Activated CD8-positive, alpha-beta memory T cell treated with anti-CD3 and anti-CD28 coated beads, Interleukin-2, amount 50 U/mL, for 1 hour (primary cell): ENCODE measurements around the gene PPP1R15B.
A peak's percentile ranks its signal among the peaks of the same experiment; 100 is the strongest.

ENCODE experiments used
- DNase-seq: peaks from one replicate; pipeline ENCODE4 v3.0.0-alpha.2; 2020; ENCODE audit errors: extremely low read depth

PPP1R15B gene

DNA sequence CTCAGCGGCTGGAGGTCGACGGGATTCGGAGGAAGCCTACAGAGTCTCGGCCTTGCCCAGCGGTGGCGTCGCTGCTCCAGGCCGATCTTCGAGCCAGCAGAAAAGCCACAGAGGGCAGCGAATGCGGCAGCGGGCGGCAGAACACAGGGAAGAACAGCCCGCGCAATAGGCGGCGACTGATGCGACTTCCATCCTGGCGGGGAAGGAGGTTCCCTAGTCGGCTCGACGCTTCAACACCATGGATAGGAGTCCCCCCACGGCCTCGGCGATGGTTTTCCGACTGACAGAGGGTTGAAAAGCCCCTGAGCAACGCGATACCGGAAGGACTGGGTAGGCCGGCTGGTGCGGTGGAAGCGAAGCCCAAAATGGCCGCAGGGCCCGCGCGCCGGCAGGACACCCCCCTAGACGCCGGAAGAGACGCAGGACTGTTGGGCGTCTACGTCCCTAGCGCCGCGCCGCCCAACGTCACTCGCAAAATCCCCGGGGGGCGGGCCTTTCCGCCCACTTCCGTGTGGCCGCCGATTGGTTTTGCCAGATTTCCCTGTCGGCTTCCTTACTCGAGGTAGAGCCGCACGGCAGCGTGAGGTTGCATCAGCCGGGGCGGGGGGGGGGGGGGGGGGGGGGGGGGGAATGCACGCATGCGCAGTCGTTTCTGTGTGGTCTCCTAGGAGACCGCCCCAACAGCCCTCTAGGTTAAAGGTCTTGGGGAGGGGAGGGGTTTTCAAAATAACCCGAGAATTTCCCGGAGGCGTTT, at the start of gene PPP1R15B:
Gene PPP1R15B (minus strand): TSS at position 367 of the 754 bp plus-strand sequence. CDS start 406 bp downstream, outside the sequence.
- DNase-seq, result peak; percentile 93

GRCh38 chr1:204460346-204460745, 48.7 kb upstream of the PPP1R15B start:
- DNase-seq, result no peak

DNA sequence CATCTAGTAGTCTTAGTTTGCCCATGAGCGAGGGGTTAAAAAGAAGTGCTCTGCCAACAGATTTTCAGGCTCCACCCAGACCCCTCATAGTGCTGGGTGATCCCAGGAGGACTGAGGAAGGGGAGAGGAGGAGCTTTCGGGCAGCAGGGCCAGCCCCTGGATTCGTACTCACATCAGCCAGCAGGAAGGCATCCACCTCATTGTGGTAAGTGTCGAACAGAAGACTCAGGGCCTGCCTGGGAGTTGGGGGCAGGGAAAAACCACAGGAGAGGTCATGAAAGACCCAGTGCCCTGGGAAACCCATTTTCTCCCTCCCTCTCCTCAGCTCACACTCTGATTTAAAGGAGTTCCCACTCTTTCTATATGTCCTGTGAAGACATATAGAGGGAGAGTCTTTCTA, 48.1 kb upstream of the PPP1R15B start:
- DNase-seq, result no peak

DNA sequence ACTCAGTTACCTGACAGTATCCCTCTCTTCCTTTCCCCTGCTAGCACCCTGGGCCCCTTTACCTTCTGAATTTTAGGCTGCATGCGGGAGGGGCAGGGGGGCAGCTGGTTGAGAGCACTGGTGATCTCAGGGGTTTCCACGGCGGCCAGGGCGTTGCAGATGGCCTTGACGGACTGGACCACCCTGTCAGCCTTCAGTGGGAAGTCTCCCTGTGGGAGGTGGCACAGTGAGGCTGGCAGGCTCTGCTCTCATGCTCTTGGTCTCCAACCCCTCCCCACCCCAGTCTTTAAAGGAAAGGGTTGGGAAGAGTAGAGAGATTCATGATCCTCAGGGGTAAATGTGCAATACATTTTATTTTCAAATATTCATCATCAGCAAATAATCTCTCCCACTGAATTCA, 46.0 kb upstream of the PPP1R15B start:
- no peak for DNase-seq

DNA sequence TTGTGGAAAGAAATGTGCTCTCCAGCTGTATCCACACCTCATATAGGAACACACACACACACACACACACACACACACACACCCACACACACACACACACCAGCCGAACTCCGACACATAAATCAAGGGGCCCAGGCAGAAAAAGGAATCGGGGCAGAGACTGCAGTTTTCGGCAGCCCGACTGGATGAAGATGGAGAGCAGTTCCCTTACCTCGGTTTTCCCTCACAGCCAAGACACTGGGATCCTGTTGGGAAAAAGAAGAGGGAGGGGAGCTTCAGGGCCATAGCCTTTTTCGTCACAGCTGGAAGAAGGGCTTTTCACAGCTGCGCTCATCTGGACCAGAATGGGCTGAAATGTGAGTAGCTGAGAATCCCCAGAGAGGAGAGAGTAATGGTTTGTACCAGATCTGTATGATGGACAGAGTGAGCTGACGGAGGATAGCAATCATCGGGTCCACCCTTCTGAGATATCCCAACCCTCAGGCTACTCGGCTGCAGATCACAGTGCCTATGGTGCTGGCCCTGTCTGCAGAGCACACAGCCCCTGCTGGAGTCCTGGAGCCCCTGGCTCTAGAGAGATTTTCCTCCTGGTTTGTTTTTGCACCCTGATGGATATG, 45.3 kb upstream of the PPP1R15B start:
- no peak for DNase-seq

- DNase-seq, result no peak
Measured at GRCh38 chr1:204455831-204456145, 44.2 kb upstream of the PPP1R15B start.

DNA sequence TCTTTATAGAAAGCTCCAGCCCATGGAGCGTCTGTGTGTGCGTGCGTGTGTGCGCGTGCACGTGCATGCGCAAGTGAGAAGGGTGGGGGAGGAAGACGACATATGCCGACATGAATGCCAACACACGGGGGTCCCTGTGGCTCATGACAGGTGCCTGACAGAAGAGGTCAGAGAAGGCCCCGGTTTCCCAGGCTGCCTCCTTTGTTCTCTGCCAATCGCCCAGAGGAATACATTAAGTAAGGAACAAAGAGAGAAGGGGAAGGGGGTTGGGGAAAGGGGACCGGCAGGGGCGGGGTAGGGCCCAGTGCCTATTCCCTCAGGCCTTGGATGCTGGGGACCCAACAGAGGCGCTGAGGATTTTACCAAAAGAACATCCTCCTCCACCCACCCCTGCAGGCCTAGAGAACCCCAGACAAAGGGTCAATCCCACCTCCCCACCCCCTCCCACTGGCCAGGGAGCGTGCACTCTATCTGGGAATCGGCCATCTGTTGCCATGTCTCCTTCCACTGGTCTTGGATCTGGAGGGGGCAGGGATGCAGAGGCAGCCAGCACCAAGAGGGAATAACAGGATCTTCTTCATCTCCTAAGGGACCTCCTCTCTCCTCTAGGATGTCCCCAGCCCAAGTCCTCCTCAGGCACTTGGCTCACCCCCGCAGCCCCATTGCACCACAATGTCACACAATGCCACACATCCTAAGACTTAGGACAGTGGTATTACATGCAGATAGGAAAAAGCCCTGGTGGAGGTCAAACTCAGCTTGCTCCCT, 43.6 kb upstream of the PPP1R15B start:
- no peak for DNase-seq

GRCh38 chr1:204454476-204454875, 42.9 kb upstream of the PPP1R15B start:
- no peak for DNase-seq

DNA sequence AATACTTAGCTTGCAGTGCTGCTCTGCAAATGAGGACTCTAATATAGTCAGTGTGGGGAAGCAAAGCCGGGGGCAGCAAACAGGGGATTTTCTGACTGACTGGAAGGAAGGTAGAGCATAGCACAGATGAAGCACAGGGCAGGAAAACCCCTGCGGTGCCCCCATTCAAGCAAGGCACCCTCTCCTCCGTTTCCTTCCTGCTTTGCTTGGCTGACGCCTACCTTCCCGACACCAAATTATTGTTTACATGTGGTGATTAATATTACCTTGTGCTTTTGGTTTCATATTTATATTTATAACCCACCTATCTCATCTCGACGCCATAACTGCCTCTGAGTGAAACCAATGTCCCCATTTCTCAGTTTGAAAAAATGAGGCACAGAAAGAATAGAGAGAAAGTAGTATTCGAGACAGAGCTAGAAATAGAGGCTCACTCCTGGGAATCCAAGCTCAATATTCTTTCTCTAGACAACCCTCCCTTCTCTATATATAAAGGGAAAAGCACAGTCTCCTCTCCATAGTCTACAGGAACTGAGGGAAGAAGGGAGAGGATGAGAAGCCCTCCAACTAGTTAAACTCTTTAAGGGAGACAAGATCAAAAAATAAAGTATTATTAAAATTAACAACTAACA, 41.6 kb upstream of the PPP1R15B start:
- DNase-seq, result peak; percentile 47

DNA sequence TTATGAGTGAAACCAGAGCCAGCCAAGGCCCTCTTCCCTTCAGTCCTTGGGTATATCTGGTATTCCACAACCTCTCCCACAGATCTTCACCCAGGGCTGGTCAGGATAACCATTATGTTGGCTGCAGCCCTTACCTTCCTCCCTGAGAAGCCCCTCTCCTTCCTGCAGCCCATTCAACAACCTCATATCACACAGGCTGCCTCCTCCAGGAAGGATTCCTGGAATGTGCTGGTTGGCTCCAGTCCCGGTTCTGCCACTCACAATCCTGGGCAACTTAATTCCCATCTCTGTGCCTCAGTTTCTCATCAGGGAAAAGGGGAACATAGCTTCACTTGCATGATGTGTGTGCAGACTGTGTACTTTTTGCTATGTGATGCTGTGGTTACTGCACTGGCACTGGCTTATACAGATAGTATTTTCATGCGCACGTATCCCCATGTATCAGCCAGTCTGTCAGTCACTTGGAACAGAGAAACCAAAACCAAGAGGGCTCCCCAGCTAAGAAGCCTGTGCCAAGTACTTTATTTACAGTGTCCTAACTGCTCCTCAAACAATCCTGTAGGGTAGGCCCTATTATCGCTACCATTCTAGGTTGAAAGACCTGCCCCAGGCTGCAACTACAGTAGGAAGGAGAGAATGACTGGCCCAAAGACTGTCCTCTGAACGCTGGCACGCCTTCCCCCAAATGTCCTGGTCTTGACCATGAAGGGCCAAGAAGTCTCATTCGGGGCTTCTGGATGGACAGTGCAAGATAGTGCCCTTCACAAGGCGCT, 39.9 kb upstream of the PPP1R15B start:
- DNase-seq, result no peak

DNA sequence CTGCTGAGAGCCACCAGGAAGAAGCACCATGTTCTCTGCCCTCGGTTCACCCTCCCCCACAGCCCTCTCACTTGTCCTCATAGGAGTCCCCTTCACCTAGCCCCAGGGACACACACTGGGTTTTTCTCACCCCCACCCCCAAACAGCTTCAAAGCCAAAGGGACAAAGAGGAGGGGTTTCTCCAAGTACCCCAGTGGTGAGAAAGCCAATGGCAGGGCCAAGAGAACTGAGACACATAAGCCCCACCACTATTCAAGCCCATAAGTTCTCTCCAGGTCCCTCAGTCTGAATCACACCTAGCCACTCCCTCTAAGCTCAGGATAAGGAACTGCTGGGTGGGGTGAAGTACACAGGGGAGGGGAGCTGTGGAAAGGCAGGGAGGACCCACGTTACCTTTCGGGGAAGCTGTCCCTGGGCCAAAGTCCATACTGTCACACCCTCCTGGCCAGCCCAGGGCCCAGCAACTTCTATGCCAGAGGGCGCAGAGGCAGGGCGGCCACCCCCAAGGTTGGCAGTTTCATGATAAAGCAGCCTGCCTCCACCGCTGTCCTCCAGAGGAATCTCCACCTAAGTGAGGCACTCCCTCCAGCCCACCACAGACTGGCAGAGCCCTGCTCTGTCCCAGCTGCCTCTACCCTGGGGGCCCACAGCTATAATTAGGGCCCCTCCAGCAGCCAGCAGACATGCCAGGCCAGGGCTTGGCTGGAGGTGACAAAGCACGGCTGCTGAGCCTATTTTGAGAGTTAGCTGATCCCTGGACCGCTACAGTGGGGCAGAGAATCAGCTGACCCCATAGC, 39.0 kb upstream of the PPP1R15B start:
- DNase-seq, result no peak

DNA sequence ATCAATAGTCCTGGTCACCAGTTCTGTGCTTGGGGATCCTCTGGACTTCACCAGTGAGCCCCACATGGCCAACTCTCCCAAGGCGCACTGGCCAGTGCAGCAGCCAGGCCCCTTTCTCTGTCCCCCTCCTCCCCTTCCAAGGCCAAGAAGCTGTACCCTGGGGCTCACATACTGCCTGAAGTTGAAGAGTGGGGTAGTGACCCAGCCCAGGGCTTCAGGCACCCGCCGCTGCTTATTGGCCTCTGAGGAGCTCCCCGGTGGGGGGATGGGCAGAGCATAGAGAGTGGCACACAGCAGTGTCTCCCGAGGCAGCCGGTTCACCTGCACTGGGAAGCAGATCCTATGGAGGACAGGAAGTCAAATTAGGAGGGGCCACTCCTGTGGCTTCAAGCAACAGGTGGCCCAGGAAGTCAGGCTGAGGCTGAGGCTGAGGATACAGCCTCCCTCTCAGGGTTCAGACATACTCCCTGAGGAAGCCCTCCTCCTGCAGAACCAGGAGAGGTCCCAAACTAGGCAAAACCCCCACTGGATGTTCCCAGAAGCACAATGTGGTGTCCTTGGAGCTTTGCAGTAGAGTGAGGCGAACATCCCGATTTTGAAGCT, 38.2 kb upstream of the PPP1R15B start:
- no peak for DNase-seq

- DNase-seq, result no peak
Measured at GRCh38 chr1:204448991-204449677, 37.5 kb upstream of the PPP1R15B start.

DNA sequence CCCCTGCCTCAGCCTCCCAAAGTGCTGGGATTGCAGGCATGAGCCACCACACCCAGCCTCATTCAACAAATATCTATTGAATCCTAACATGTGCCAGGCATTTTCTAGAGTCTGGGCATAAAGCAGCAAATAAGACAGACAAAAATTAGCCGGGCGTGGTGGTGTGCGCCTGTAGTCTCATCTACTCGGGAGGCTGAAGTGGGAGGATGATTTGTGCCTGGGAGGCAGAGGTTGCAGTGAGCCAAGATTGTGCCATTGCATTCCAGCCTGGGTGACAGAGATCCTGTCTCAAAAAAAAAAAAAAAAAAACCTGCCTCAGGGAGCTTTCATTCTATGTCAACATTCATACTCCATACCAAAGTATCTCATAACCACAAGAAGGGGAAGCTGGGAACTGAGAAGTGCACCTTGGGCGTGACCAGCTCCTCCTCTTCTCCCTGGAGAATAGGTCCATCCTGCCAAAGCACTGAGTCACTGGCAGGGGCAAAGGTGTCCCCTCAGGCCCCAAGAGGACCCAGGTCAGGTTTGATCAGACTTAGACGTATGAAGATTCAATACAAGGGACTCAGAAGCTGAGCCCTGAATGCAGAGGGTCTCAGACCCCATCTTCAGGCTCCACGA, 36.8 kb upstream of the PPP1R15B start:
- DNase-seq, result no peak

DNA sequence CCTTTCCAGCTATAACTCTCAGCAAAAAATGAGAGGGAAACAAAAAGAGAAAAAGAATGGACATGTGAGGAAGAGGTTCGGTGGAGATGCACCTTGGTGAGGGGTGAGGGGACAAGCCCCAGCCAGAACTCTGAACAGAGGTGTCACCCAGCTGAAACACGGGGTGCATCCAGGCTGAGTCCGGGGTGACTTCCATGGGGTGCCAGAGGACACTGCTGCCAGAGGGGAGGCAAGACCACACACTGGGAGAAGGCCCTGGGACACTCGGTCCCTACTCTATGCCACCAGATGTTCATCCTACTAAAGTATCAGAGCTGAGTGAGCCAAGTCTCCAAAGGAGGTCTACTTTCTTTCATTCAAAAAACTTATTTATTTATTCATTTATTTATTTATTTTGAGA, 36.1 kb upstream of the PPP1R15B start:
- DNase-seq, result no peak

- DNase-seq, result no peak
Measured at GRCh38 chr1:204447190-204447589, 35.6 kb upstream of the PPP1R15B start.

DNA sequence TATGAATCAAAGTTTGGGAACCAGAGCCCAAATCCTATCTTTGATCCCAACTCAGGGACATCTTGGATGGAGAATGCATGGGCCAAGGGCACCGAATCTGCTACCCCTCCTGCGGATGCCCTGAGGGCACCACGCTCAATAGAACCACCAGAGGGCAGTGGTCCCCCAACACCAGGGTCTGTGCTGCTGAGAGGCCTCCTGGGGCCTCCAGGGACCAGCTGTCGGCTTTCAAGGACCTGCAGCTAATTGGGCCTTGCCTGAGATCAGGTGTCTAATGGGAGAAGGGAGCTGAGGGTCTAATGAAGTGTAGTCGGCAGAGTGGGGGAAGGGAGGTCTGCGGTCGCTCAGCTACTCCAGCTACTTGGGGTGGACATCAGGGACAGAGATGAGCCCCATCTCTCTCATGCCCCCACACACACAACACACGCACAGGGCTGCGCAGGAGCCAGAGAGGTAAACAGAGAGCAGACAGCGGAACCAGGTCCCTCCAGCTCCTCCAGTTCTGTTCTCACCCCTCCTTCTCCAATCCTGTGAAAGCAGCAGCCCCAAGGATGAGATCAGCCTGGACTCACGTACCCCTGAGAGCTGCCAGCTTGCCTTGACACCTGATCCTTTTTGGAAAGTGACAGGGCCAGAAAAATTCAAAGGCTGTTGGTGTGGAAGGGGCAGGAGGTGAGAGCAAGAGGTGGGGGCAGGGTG, 34.9 kb upstream of the PPP1R15B start:
- DNase-seq, result peak; percentile 45

DNA sequence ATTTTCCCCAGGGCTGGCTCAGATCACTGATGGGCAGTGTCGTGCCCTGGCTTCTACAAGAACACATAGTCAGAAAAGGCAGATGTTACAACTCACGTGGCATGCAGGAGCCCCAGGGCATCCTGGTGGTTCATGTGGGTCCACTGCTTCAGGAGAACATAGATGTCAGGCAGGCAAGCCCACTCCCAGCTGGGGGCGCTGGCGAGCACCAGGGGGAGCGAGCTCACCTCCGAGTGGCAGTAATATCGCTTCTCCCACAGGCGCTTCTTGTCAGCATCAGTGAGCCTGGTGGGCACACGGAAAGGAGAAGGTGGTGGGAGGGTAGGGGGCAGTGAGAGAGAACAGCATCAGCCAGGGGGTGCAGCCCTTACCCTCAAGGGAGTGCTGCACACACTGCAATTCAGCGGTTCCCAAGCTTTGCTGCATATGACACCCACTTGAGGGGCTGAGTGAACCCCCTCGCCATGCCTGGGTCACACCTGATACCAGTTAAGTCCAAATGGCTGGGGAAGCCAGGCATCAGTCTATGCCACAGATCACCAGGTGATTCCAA, 34.3 kb upstream of the PPP1R15B start:
- DNase-seq, result no peak
